CD14-positive monocyte (primary cell): ENCODE data around the gene RXRG. TPM values are rescaled to one million over a fixed set of nuclear protein-coding genes. Genes with fewer than 3 reads are reported as not detected.

Experiments
- DNase-seq, 3 donors: peaks; one replicate each; pipeline ENCODE4 v3.0.0-alpha.2; 2011 to 2022
- H2AFZ ChIP-seq: 2 replicates; pipeline ENCODE4 v1.6.0; 2012; ENCODE audit warnings: mild to moderate bottlenecking, low read depth, low read length, inconsistent platforms; ENCODE audit not compliant: insufficient read depth, poor library complexity, severe bottlenecking
- H3K27ac ChIP-seq, 2 donors: 1 replicate in 1 of 2; 2 replicates in 1 of 2; pipeline ENCODE4 v1.5.1; 2012 to 2013; ENCODE audit warnings: low read length in 2 of 2, control low read depth in 1 of 2, inconsistent platforms in 1 of 2, low read depth in 1 of 2, mild to moderate bottlenecking in 1 of 2
- H3K27me3 ChIP-seq, 2 donors: one replicate each; pipeline versions ENCODE4 v1.6.0 to v1.6.1; 2011 to 2013; ENCODE audit warnings: low read length in 2 of 2; ENCODE audit not compliant: control insufficient read depth in 2 of 2, insufficient read depth in 2 of 2
- H3K36me3 ChIP-seq, 2 donors: replicated peaks in 1 of 2; 1 replicate in 1 of 2; 2 replicates in 1 of 2; pipeline versions ENCODE4 v1.5.1 to v1.6.1; 2012 to 2013; ENCODE audit warnings: low read length in 2 of 2, control low read depth in 1 of 2, inconsistent platforms in 1 of 2, mild to moderate bottlenecking in 1 of 2; ENCODE audit not compliant: insufficient read depth in 2 of 2, control insufficient read depth in 1 of 2
- H3K4me1 ChIP-seq, 2 donors: 1 replicate in 1 of 2; 2 replicates in 1 of 2; pipeline versions ENCODE4 v1.5.1 to v1.6.1; 2012 to 2013; ENCODE audit warnings: low read length in 2 of 2, control low read depth in 1 of 2, inconsistent platforms in 1 of 2, mild to moderate bottlenecking in 1 of 2, moderate library complexity in 1 of 2; ENCODE audit not compliant: insufficient read depth in 2 of 2, control insufficient read depth in 1 of 2
- H3K4me2 ChIP-seq: replicated peaks from 2 replicates; pipeline ENCODE3; 2012; ENCODE audit warnings: low read length, moderate library complexity, mild to moderate bottlenecking; ENCODE audit not compliant: poor library complexity, severe bottlenecking; ENCODE audit errors: extremely low read depth
- H3K4me3 ChIP-seq, 3 experiments: fragments of 200-600 bp in 1 of 3; sonication (generic) in 1 of 3; replicated peaks in 1 of 3; 1 replicate in 2 of 3; 2 replicates in 1 of 3; pipeline ENCODE4 v1.5.1; 2011 to 2013; ENCODE audit warnings: low read length in 3 of 3, mild to moderate bottlenecking in 3 of 3, control low read depth in 2 of 3, low read depth in 2 of 3, inconsistent platforms in 1 of 3, moderate library complexity in 1 of 3
- H3K79me2 ChIP-seq: 2 replicates; pipeline ENCODE4 v1.6.0; 2012; ENCODE audit warnings: mild to moderate bottlenecking, control low read depth, inconsistent platforms, low read length, moderate library complexity; ENCODE audit not compliant: insufficient read depth
- H3K9ac ChIP-seq: 2 replicates; pipeline ENCODE4 v1.6.0; 2017; ENCODE audit warnings: low read length, mild to moderate bottlenecking; ENCODE audit not compliant: insufficient read depth, poor library complexity, severe bottlenecking
- H3K9me3 ChIP-seq, 2 donors: replicated peaks in 1 of 2; 1 replicate in 1 of 2; 2 replicates in 1 of 2; pipeline versions ENCODE4 v1.5.1 to v1.6.1; 2012 to 2013; ENCODE audit warnings: low read length in 2 of 2, control low read depth in 1 of 2; ENCODE audit not compliant: control insufficient read depth in 1 of 2, insufficient read depth in 1 of 2
- H4K20me1 ChIP-seq: 2 replicates; pipeline ENCODE4 v1.6.0; 2012; ENCODE audit warnings: mild to moderate bottlenecking, low read length, control low read depth, moderate library complexity; ENCODE audit not compliant: insufficient read depth
- H3K27ac Mint-ChIP-seq, 7 donors: one replicate each; pipeline ENCODE4 v1.8.0; 2020; ENCODE audit warnings: mild to moderate bottlenecking in 7 of 7, mixed read lengths in 7 of 7, moderate library complexity in 6 of 7, inconsistent platforms in 2 of 7
- H3K27me3 Mint-ChIP-seq, 3 donors: one replicate each; pipeline ENCODE4 v1.8.0; 2021 to 2022; ENCODE audit warnings: low read depth in 3 of 3, mild to moderate bottlenecking in 3 of 3, mixed read lengths in 3 of 3, moderate library complexity in 3 of 3, inconsistent platforms in 1 of 3
- H3K36me3 Mint-ChIP-seq, 2 donors: one replicate each; pipeline ENCODE4 v1.8.0; 2020; ENCODE audit warnings: mixed read lengths in 2 of 2, inconsistent platforms in 1 of 2, mild to moderate bottlenecking in 1 of 2
- H3K4me1 Mint-ChIP-seq: one replicate; pipeline ENCODE4 v1.8.0; 2020; ENCODE audit warnings: mild to moderate bottlenecking, mixed read lengths
- H3K4me3 Mint-ChIP-seq, 2 donors: one replicate each; pipeline ENCODE4 v1.8.0; 2020; ENCODE audit warnings: mild to moderate bottlenecking in 2 of 2, mixed read lengths in 2 of 2, moderate library complexity in 1 of 2
- H3K9me3 Mint-ChIP-seq, 7 donors: one replicate each; pipeline ENCODE4 v1.8.0; 2020 to 2022; ENCODE audit warnings: mixed read lengths in 7 of 7, mild to moderate bottlenecking in 6 of 7, moderate library complexity in 6 of 7, inconsistent platforms in 2 of 7
- WGBS: methylation state at CpG from one replicate; pipeline ENCODE4 v1.1.5; 2013; ENCODE audit warnings: missing lambda C conversion rate; ENCODE audit not compliant: insufficient coverage; 5-methylcytosine and 5-hydroxymethylcytosine counted together
- intact Hi-C, 2 donors: fragments of 100-400 bp; cut with micrococcal nuclease; formaldehyde crosslinking; loops; one replicate each; pipeline versions ENCODE4 v1.15.0 to v1.15.1; 2023
- polyA plus RNA-seq, 3 donors: library from polyadenylated mRNA; depleted of rRNA in 1 of 3; unstranded in 2 of 3; stranded (reverse) in 1 of 3; fragments of 300-500 nt in 2 of 3; fragments of >200 nt in 1 of 3; fragmentation: Illumina TruSeq in 2 of 3; gene quantifications; 1 replicate in 2 of 3; 2 replicates in 1 of 3; pipeline ENCODE4 v1.2.3, GENCODE V29; 2012 to 2021
- TF ChIP-seq, protein P1 (sequence below): fragments of 200-600 bp; IDR thresholded peaks from one replicate; pipeline ENCODE4 v1.8.0; 2022; ENCODE audit warnings: antibody characterized with exemption, mild to moderate bottlenecking

RXRG gene
- polyA plus RNA-seq, 3 donors, result not detected

DNA sequence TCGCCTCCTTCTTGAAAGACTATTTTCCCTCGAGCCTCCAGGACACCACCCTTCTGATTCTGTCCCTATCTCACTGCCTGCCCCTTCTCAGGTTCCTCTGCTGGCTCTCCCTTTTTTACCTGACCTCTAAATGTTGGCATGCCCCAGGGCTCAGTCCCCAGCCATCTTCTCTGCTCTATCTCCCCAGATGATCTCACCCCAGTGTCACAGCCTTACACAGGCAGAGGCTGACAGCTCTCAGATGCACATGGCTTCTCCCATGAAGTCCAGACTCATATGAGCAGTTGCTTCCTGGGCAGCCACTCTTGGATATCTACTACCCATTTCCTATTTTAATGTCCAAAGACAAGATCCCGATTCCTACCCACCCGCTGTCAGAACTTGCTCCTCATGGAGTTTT, 37.5 kb downstream of the RXRG start:
- TF ChIP-seq, protein P1, sequence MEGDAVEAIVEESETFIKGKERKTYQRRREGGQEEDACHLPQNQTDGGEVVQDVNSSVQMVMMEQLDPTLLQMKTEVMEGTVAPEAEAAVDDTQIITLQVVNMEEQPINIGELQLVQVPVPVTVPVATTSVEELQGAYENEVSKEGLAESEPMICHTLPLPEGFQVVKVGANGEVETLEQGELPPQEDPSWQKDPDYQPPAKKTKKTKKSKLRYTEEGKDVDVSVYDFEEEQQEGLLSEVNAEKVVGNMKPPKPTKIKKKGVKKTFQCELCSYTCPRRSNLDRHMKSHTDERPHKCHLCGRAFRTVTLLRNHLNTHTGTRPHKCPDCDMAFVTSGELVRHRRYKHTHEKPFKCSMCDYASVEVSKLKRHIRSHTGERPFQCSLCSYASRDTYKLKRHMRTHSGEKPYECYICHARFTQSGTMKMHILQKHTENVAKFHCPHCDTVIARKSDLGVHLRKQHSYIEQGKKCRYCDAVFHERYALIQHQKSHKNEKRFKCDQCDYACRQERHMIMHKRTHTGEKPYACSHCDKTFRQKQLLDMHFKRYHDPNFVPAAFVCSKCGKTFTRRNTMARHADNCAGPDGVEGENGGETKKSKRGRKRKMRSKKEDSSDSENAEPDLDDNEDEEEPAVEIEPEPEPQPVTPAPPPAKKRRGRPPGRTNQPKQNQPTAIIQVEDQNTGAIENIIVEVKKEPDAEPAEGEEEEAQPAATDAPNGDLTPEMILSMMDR, result no peak
- Mint-ChIP-seq H3K4me3 (no peak overlapping the region), H3K27ac (no peak overlapping the region), H3K9me3 (peaks cover 0 to 2% (median 0%) of the 10 kb centered on the region in 7 donors), H3K4me1 (peaks cover 2% of the 10 kb centered on the region), H3K27me3 (peaks cover 32 to 44% (median 43%) of the 10 kb centered on the region in 3 donors), H3K36me3 (no peaks in the 10 kb centered on the region)
- Histone ChIP-seq H2AFZ (no peak overlapping the region), H3K27ac (no peak overlapping the region), H3K4me1 (no peaks in the 10 kb centered on the region), H3K79me2 (no peaks in the 10 kb centered on the region), H3K9me3 (no peaks in the 10 kb centered on the region), H3K36me3 (no peaks in the 10 kb centered on the region), H3K4me2 (no peak overlapping the region), H4K20me1 (no peaks in the 10 kb centered on the region), H3K27me3 (peaks cover 45 to 71% of the 10 kb centered on the region in 2 donors), H3K9ac (no peak overlapping the region), H3K4me3 (no peak overlapping the region)
- no peak for DNase-seq
- intact Hi-C loops, result no loop called here
- 78% methylated on average over 4 of the region's 4 CpGs for WGBS

DNA sequence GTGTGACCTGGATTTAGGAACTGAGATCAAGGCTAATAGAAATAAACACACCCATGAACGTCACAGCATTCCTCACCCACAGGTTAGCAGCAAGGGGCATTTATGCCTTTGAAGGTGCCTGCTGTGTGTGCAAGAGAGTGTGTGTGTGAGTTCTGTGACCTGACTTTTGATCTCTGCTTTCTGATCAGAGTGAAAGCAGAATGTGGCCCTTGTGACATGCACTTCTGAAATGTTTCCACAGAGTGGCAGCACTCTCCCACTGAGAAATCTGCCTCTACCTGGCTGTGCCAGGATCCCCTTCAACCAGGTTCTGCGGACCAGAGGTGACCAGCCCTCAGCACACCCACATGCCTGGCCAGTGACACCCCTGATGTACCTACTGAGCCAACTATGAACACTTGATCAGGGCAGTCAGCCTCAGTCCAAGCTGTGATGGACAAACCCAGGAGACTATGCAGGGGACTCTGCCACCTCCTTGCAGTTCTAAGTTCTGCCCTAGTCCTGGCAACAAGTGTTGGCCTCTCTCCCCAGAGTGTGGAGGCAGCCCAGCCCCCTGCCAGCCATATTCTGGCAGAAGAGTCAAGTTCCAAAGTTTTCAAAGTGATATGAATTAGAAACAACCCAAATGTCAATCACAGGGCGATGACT, 41.0 kb downstream of the RXRG start:
- Histone ChIP-seq H2AFZ (no peak overlapping the region), H3K4me1 (no peaks in the 10 kb centered on the region), H3K4me3 (no peak overlapping the region), H3K27me3 (peaks cover 31 to 75% of the 10 kb centered on the region in 2 donors), H3K9ac (no peak overlapping the region), H3K79me2 (no peaks in the 10 kb centered on the region), H4K20me1 (no peaks in the 10 kb centered on the region), H3K9me3 (no peaks in the 10 kb centered on the region), H3K4me2 (no peak overlapping the region), H3K27ac (no peak overlapping the region), H3K36me3 (no peaks in the 10 kb centered on the region)
- Mint-ChIP-seq H3K4me1 (peaks cover 2% of the 10 kb centered on the region), H3K36me3 (no peaks in the 10 kb centered on the region), H3K9me3 (peaks cover 0 to 2% (median 0%) of the 10 kb centered on the region in 7 donors), H3K27me3 (peaks cover 48 to 56% (median 49%) of the 10 kb centered on the region in 3 donors), H3K4me3 (no peak overlapping the region), H3K27ac (no peak overlapping the region)
- intact Hi-C loops, result no loop called here
- TF ChIP-seq, protein P1, result peak; percentile 37
- DNase-seq, result no peak
- 9% methylated on average over 1 of the region's 3 CpGs for WGBS
